ENCODE data around the gene ACTG1. TPM values are rescaled to one million over a fixed set of nuclear protein-coding genes. Genes with fewer than 3 reads are reported as not detected.

ACTG1 gene
- total and polyA plus RNA-seq, 2 of the 13 experiments (the other 11 are each of a cell fraction or from before 2014, with no cell fraction given): 973 to 1,138 TPM

GRCh38 chr17:81513753-81514488, 1.3 kb upstream of the ACTG1 start (continued):
- TF ChIP-seq ZNF703 (CRISPR knock-in tag; IDR thresholded peaks at IDR 0.05; ENCODE audit: borderline replicate concordance) (no peak), ZBTB25 (CRISPR knock-in tag; IDR thresholded peaks at IDR 0.05) (peak; percentile 63; the same call in 1 of the 2 replicates), ZBTB38 (CRISPR knock-in tag; IDR thresholded peaks at IDR 0.05) (0 out of 2 replicates have a peak, but pooled peaks have one; percentile 19), MBNL3 (CRISPR knock-in tag; conservative IDR thresholded peaks at IDR 0.05) (no peak), ZNF772 (CRISPR knock-in tag; IDR thresholded peaks at IDR 0.05) (0 out of 2 replicates have a peak, but pooled peaks have one; percentile 20), ZFY (CRISPR knock-in tag; IDR thresholded peaks at IDR 0.05) (peak; percentile 73), ZNF691 (CRISPR knock-in tag; IDR thresholded peaks at IDR 0.05; ENCODE audit: borderline replicate concordance, low read depth) (no peak), HNF1A (IDR thresholded peaks at IDR 0.05; ENCODE audit: low read depth) (no peak), HNF1A (CRISPR knock-in tag; IDR thresholded peaks at IDR 0.05; ENCODE audit: borderline replicate concordance) (0 out of 2 replicates have a peak, but pooled peaks have one; percentile 25), MAX (IDR thresholded peaks at IDR 0.05) (peak; percentile 38; the same call in 1 of the 2 replicates), ZNF317 (CRISPR knock-in tag; IDR thresholded peaks at IDR 0.05) (peak; percentile 51), ZNF563 (CRISPR knock-in tag; IDR thresholded peaks at IDR 0.05) (peak; percentile 68), ZNF232 (CRISPR knock-in tag; IDR thresholded peaks at IDR 0.05; ENCODE audit: borderline replicate concordance) (no peak), SIX1 (CRISPR knock-in tag; IDR thresholded peaks at IDR 0.05; ENCODE audit: borderline replicate concordance) (no peak), ATF6 (CRISPR knock-in tag; conservative IDR thresholded peaks at IDR 0.05) (no peak), ZNF687 (CRISPR knock-in tag; IDR thresholded peaks at IDR 0.05) (peak; percentile 81)
